ENCODE measurements around the gene HIVEP1. TPM values are rescaled to one million over a fixed set of nuclear protein-coding genes. Genes with fewer than 3 reads are reported as not detected.

Gene HIVEP1
- total RNA-seq, 1 donor from 2014 or later = 48.9 TPM

GRCh38 chr6:12064538-12065071 is 52.5 kb downstream of the HIVEP1 start:
- Histone ChIP-seq H3K4me1 (ENCODE audit: insufficient read depth, low read length) (peaks cover 11% of the 10 kb centered on the region), H2AFZ (ENCODE audit: low read depth, low read length) (no peak overlapping the region), H3K4me2 (ENCODE audit: low read length) (no peak overlapping the region), H3K4me3 (ENCODE audit: insufficient read depth, low read depth, low read length) (no peak overlapping the region), H3K9me3 (ENCODE audit: insufficient read depth, low read depth, low read length) (no peaks in the 10 kb centered on the region), H4K20me1 (ENCODE audit: insufficient read depth, low read length) (peaks cover 57% of the 10 kb centered on the region), H3K27me3 (ENCODE audit: insufficient read depth, low read length) (no peaks in the 10 kb centered on the region), H3K9ac (ENCODE audit: low read length) (no peak overlapping the region), H3K27ac (ENCODE audit: low read depth, low read length) (no peak overlapping the region), H3K79me2 (ENCODE audit: insufficient read depth, low read length) (peaks cover 76% of the 10 kb centered on the region), H3K36me3 (ENCODE audit: insufficient read depth, low read length) (no peaks in the 10 kb centered on the region)
- Mint-ChIP-seq H3K9me3 (ENCODE audit: unreplicated experiment) (no peaks in the 10 kb centered on the region), H3K36me3 (ENCODE audit: low read depth, unreplicated experiment) (no peaks in the 10 kb centered on the region), H3K27me3 (ENCODE audit: low read depth, unreplicated experiment) (no peaks in the 10 kb centered on the region), H3K27ac (ENCODE audit: unreplicated experiment) (no peak overlapping the region), H3K4me1 (ENCODE audit: low read depth, unreplicated experiment) (peaks cover 11% of the 10 kb centered on the region), H3K4me3 (ENCODE audit: unreplicated experiment) (no peak overlapping the region)
- TF ChIP-seq EZH2 (IDR thresholded peaks at IDR 0.05; ENCODE audit: insufficient read depth, low read length) = no peak
- no peak for TF ChIP-seq CTCF (IDR thresholded peaks at IDR 0.05; ENCODE audit: insufficient read depth, low read depth, low read length)
- FAIRE-seq = no peak
- DNase-seq (ENCODE audit: low read depth) = no peak

- Mint-ChIP-seq H3K9me3 (ENCODE audit: unreplicated experiment) (no peaks in the 10 kb centered on the region), H3K4me1 (ENCODE audit: low read depth, unreplicated experiment) (peaks cover 10% of the 10 kb centered on the region), H3K27ac (ENCODE audit: unreplicated experiment) (no peak overlapping the region), H3K4me3 (ENCODE audit: unreplicated experiment) (no peak overlapping the region), H3K36me3 (ENCODE audit: low read depth, unreplicated experiment) (no peaks in the 10 kb centered on the region), H3K27me3 (ENCODE audit: low read depth, unreplicated experiment) (no peaks in the 10 kb centered on the region)
- peaks cover 62% of the 10 kb centered on the region for H4K20me1 ChIP-seq (ENCODE audit: insufficient read depth, low read length)
- peaks cover 10% of the 10 kb centered on the region for H3K4me1 ChIP-seq (ENCODE audit: insufficient read depth, low read length)
- H3K36me3 ChIP-seq (ENCODE audit: insufficient read depth, low read length) = no peaks in the 10 kb centered on the region
- TF ChIP-seq EZH2 (IDR thresholded peaks at IDR 0.05; ENCODE audit: insufficient read depth, low read length) (no peak), CTCF (IDR thresholded peaks at IDR 0.05; ENCODE audit: insufficient read depth, low read depth, low read length) (no peak)
- no peak for DNase-seq (ENCODE audit: low read depth)
- no peak for FAIRE-seq
- H3K27ac ChIP-seq (ENCODE audit: low read depth, low read length) = no peak overlapping the region
- no peaks in the 10 kb centered on the region for H3K9me3 ChIP-seq (ENCODE audit: insufficient read depth, low read depth, low read length)
- no peak overlapping the region for H3K4me2 ChIP-seq (ENCODE audit: low read length)
- H3K79me2 ChIP-seq (ENCODE audit: insufficient read depth, low read length) = peaks cover 79% of the 10 kb centered on the region
- H3K27me3 ChIP-seq (ENCODE audit: insufficient read depth, low read length) = no peaks in the 10 kb centered on the region
- H2AFZ ChIP-seq (ENCODE audit: low read depth, low read length) = no peak overlapping the region
- no peak overlapping the region for H3K9ac ChIP-seq (ENCODE audit: low read length)
- no peak overlapping the region for H3K4me3 ChIP-seq (ENCODE audit: insufficient read depth, low read depth, low read length)
These were observed 53.4 kb downstream of the HIVEP1 start for GRCh38 chr6:12065321-12066140.

- Mint-ChIP-seq H3K36me3 (ENCODE audit: low read depth, unreplicated experiment) (peaks cover 2% of the 10 kb centered on the region), H3K4me1 (ENCODE audit: low read depth, unreplicated experiment) (peaks cover 7% of the 10 kb centered on the region), H3K27ac (ENCODE audit: unreplicated experiment) (no peak overlapping the region), H3K4me3 (ENCODE audit: unreplicated experiment) (no peak overlapping the region), H3K27me3 (ENCODE audit: low read depth, unreplicated experiment) (no peaks in the 10 kb centered on the region), H3K9me3 (ENCODE audit: unreplicated experiment) (no peaks in the 10 kb centered on the region)
- Histone ChIP-seq H3K4me1 (ENCODE audit: insufficient read depth, low read length) (peaks cover 4% of the 10 kb centered on the region), H3K36me3 (ENCODE audit: insufficient read depth, low read length) (no peaks in the 10 kb centered on the region), H3K27me3 (ENCODE audit: insufficient read depth, low read length) (no peaks in the 10 kb centered on the region), H2AFZ (ENCODE audit: low read depth, low read length) (no peak overlapping the region), H3K9ac (ENCODE audit: low read length) (no peak overlapping the region), H3K27ac (ENCODE audit: low read depth, low read length) (no peak overlapping the region), H3K4me3 (ENCODE audit: insufficient read depth, low read depth, low read length) (no peak overlapping the region), H3K9me3 (ENCODE audit: insufficient read depth, low read depth, low read length) (no peaks in the 10 kb centered on the region), H3K4me2 (ENCODE audit: low read length) (no peak overlapping the region), H4K20me1 (ENCODE audit: insufficient read depth, low read length) (peaks cover 62% of the 10 kb centered on the region), H3K79me2 (ENCODE audit: insufficient read depth, low read length) (peaks cover 79% of the 10 kb centered on the region)
- TF ChIP-seq EZH2 (IDR thresholded peaks at IDR 0.05; ENCODE audit: insufficient read depth, low read length) = no peak
- TF ChIP-seq CTCF (IDR thresholded peaks at IDR 0.05; ENCODE audit: insufficient read depth, low read depth, low read length) = no peak
- DNase-seq (ENCODE audit: low read depth) (peak; percentile 72), FAIRE-seq (no peak)
These were observed 54.2 kb downstream of the HIVEP1 start for GRCh38 chr6:12066297-12066696.
